Ishikawa (cell line): ENCODE measurements around the gene WFDC10B.

Experiments
- CREB1 ChIP-seq: IDR thresholded peaks from 2 replicates; pipeline ENCODE4 v1.6.1; 2012; ENCODE audit warnings: low read depth
- EP300 ChIP-seq: IDR thresholded peaks from 2 replicates; pipeline ENCODE4 v1.6.1; 2012; ENCODE audit warnings: borderline replicate concordance
- FOXM1 ChIP-seq: IDR thresholded peaks from 2 replicates; pipeline ENCODE4 v1.6.1; 2012; ENCODE audit warnings: low read depth, borderline replicate concordance
- RAD21 ChIP-seq: IDR thresholded peaks from 2 replicates; pipeline ENCODE4 v1.6.1; 2012; ENCODE audit warnings: low read depth
- TAF1 ChIP-seq: IDR thresholded peaks from 2 replicates; pipeline ENCODE4 v1.6.1; 2012; ENCODE audit warnings: low read depth, mild to moderate bottlenecking
- TCF12 ChIP-seq: IDR thresholded peaks from 2 replicates; pipeline ENCODE4 v1.6.1; 2012; ENCODE audit warnings: low read depth
- YY1 ChIP-seq: IDR thresholded peaks from 2 replicates; pipeline ENCODE4 v1.6.1; 2012; ENCODE audit warnings: low read depth
- ZBTB7A ChIP-seq: IDR thresholded peaks from 2 replicates; pipeline ENCODE4 v1.6.1; 2012; ENCODE audit warnings: low read depth
- TF ChIP-seq, protein P1 (sequence below): IDR thresholded peaks from 2 replicates; pipeline ENCODE4 v1.6.1; 2012
- TF ChIP-seq, protein P2 (sequence below): IDR thresholded peaks from 2 replicates; pipeline ENCODE4 v1.6.1; 2012; ENCODE audit warnings: low read depth, mild to moderate bottlenecking
- TF ChIP-seq, protein P3 (sequence below): IDR thresholded peaks from 2 replicates; pipeline ENCODE4 v1.6.1; 2012

DNA sequence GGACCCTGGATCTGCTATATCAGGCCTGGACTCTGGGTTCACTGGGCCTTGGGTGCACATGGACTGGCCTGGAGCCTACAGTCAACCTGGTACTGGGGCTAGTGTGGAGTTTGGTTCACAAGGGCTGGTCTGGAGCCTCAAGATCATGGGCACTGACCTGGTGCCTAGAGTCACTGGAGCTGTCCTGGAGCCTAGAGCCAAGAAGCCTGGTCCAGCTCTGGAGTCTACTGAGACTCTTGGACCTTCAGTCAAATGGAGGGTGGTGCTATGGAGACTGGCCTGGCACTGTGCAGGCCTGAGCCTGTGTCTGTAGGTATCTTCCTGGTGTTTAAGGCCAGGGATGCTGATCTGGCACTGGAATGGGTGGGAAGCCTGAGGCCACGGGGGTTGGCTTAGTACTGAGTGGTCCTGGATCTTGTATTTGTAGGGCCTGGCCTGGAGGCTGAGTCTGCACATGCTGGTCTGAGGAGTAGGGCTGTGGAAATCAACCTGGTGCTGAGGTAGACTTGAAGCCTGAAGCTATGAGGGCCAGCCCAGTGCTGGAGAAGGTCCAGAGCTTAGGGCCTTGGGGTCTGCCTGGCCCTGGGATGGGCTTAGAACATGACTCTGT is 57.3 kb downstream of the WFDC10B start:
- TF ChIP-seq, protein P1, sequence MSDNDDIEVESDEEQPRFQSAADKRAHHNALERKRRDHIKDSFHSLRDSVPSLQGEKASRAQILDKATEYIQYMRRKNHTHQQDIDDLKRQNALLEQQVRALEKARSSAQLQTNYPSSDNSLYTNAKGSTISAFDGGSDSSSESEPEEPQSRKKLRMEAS = no peak
- TF ChIP-seq CREB1 (no peak), RAD21 (no peak), EP300 (no peak), TAF1 (no peak), ZBTB7A (no peak), YY1 (no peak), FOXM1 (no peak), TCF12 (no peak)
- TF ChIP-seq, protein P2, sequence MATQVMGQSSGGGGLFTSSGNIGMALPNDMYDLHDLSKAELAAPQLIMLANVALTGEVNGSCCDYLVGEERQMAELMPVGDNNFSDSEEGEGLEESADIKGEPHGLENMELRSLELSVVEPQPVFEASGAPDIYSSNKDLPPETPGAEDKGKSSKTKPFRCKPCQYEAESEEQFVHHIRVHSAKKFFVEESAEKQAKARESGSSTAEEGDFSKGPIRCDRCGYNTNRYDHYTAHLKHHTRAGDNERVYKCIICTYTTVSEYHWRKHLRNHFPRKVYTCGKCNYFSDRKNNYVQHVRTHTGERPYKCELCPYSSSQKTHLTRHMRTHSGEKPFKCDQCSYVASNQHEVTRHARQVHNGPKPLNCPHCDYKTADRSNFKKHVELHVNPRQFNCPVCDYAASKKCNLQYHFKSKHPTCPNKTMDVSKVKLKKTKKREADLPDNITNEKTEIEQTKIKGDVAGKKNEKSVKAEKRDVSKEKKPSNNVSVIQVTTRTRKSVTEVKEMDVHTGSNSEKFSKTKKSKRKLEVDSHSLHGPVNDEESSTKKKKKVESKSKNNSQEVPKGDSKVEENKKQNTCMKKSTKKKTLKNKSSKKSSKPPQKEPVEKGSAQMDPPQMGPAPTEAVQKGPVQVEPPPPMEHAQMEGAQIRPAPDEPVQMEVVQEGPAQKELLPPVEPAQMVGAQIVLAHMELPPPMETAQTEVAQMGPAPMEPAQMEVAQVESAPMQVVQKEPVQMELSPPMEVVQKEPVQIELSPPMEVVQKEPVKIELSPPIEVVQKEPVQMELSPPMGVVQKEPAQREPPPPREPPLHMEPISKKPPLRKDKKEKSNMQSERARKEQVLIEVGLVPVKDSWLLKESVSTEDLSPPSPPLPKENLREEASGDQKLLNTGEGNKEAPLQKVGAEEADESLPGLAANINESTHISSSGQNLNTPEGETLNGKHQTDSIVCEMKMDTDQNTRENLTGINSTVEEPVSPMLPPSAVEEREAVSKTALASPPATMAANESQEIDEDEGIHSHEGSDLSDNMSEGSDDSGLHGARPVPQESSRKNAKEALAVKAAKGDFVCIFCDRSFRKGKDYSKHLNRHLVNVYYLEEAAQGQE = no peak
- TF ChIP-seq, protein P3, sequence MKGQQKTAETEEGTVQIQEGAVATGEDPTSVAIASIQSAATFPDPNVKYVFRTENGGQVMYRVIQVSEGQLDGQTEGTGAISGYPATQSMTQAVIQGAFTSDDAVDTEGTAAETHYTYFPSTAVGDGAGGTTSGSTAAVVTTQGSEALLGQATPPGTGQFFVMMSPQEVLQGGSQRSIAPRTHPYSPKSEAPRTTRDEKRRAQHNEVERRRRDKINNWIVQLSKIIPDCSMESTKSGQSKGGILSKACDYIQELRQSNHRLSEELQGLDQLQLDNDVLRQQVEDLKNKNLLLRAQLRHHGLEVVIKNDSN = no peak
